NCI-H1417 (cell line): ENCODE measurements around the gene ANKZF1.
"Not testable (repeated sequence)": the region's sequence is repeated elsewhere in the genome, so short reads cannot be mapped to it uniquely, and the experiment has no call there.

Experiments
- DNase-seq, 3 experiments: peaks; one replicate each; lab custom pipeline; 2025; lab: John Stamatoyannopoulos, UW

Gene ANKZF1

DNA sequence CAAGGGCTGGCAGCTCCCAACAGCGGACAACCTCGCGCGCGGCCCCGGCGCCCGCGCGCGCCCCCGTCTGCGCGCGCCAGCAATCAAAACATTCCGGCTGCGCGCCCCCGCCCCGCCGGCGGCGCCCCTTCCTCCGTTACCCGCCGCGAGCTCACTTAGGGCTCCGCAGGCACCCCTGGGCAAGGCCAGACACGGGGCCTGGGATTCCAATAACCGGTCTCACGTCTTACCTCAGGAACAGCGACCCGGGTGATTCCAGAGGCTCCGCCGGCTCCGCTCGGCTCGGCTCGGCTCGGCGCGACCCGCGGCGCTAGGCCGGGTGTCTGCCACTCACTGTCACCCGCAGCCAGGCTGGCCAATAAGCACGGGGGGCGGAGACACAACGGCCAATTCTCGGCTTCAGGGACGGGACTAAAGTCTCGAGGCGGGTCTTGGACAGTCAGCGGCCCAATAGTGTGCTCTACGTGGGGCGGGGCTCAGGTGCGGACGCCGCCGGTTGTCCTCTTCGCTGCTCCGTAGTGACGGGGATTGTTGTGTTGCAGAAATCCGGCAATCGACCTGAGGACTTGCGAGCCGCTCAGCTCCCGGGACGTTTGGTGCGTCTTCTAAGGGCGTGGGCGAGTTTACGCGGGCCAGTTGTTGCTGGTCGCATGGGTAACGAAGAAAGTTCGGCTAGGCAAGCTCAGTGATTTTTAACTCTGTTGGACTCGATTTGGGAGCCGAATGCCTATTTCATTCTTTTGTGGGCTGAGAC, at the start of gene ANKZF1, which contains the start of gene ATG9A:
Gene ANKZF1 (plus strand): TSS at position 502 of the 754 bp plus-strand sequence. CDS start 452 bp downstream, outside the sequence.
Gene ATG9A (minus strand): TSS at position 332 of the 754 bp plus-strand sequence. CDS start 1,612 bp downstream, outside the sequence.
- peak; percentile 95 to 99 (median 98) for DNase-seq

DNA sequence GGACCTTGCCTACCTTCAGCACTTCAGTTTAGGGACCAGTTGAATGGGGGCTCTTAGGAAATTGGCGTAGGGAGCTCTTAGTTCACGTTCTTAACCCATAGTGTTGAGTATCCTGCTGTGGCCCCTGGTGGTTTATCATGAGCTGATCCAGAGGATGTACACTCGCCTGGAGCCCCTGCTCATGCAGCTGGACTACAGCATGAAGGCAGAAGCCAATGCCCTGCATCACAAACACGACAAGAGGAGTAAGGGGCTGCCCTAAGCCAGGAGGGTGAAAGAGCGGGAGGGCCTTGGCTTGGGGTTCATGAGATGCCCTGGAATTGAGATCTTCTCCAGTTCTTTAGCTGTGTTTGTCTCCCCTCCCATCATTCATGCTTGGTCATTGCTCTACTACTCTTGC, 48.6 kb upstream of the ANKZF1 start:
- no peak for DNase-seq

DNA sequence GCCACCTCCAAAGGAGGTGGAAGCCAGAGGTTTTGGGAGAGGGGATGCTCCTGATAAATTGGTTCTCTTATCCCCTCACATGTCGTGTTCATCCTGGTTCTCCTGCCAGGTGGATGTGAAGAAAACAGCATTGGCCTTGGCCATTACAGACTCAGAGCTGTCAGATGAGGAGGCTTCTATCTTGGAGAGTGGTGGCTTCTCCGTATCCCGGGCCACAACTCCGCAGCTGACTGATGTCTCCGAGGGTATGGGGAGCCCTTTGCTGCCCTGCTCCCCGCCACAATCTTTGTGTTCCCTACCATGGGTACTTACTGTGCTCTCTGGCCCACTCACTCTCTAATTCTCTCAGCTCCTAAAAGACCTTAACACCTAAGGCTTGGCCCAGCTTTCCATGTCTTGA, 48.1 kb upstream of the ANKZF1 start:
- DNase-seq: no peak

DNA sequence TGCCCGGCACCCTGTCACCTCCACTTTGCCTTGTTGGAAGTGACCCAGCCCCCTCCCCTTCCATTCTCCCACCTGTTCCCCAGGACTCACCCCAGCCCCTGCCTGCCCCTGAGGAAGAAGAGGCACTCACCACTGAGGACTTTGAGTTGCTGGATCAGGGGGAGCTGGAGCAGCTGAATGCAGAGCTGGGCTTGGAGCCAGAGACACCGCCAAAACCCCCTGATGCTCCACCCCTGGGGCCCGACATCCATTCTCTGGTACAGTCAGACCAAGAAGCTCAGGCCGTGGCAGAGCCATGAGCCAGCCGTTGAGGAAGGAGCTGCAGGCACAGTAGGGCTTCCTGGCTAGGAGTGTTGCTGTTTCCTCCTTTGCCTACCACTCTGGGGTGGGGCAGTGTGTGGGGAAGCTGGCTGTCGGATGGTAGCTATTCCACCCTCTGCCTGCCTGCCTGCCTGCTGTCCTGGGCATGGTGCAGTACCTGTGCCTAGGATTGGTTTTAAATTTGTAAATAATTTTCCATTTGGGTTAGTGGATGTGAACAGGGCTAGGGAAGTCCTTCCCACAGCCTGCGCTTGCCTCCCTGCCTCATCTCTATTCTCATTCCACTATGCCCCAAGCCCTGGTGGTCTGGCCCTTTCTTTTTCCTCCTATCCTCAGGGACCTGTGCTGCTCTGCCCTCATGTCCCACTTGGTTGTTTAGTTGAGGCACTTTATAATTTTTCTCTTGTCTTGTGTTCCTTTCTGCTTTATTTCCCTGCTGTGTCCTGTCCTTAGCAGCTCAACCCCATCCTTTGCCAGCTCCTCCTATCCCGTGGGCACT, 47.1 kb upstream of the ANKZF1 start:
- DNase-seq: no peak

DNA sequence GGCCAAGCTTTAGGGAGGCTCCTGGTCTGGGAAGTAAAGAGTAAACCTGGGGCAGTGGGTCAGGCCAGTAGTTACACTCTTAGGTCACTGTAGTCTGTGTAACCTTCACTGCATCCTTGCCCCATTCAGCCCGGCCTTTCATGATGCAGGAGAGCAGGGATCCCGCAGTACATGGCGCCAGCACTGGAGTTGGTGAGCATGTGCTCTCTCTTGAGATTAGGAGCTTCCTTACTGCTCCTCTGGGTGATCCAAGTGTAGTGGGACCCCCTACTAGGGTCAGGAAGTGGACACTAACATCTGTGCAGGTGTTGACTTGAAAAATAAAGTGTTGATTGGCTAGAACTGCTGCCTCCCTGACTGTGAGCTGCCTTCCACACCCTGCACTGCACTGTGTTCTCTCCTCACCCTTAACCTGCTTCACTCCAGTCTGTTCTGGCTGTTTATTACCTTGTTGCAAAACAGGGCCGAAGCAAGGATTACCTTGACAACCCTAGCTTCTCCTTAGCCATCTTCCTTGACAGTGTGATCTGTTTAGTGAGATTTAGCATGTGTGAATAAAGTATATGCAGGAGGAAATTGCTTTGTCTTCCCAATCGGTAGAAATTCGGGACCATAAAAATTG, 46.3 kb upstream of the ANKZF1 start:
- no peak for DNase-seq

DNA sequence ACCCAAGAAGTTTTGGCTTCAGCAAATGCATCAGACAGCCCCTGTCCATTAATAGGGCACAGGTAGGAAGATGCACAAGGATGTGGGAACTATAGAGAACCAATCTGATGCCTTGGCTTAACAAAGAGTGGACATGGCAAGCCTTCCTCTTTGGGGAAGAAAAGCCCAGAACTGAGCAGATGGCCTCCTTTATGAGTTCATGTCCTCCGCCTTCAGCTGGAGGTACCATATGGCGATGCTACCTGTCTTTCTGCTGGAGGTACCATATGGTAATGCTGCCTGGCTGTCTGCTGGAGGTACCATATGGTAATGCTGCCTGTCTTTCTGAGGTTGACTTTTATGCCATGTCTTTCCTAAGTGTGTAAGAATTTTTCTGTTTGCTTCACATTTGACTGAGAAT, 45.5 kb upstream of the ANKZF1 start:
- no peak for DNase-seq

DNA sequence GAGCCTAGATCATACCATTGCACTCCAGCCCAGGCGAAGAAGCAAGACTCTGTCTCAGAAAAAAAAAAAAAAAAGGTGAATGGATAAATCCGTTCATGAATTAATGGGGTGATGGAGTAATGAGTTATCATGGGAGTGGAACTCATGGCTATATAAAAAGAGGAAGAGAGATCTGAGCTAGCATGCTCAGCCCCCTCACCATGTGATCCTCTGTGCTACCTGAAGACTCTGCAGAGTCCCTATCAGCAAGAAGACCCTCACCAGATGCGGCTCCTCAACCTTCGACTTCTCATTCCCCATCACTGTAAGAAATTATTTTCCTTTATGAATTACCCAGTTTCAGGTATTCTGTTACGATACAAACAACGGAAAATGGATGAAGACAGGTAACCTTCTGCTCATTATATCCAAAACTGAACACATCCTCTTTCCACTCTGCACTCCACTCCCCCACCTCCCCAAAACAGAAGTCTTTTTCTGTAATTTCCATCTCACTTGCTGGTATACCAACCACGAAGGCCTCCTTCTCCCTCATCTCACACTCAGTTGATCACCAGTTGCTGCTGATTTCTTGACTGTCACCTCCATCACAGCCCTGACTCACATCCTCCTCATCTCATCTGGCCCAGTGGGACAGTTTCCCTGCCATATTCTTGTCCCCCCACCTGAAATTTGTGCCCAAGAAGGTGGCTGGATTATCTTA, 42.7 kb upstream of the ANKZF1 start:
- DNase-seq: no peak

DNA sequence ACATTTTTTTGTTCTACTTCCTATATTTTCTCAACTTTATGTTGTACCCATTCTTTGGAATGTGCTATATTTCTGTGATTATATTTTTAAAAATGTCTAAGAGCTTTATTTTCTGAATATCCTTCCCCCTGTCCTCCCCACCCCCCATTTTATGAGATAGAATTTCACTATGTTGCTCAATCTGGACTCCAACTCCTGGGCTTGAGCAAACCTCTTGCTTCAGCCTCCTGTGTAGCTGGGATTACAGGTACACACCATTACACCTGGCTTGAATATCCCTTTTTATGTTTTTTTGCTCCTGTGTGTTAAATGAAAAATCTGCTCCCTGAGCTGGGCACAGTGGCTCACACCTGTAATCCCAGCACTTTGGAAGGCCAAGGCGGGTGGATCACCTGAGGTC, 32.2 kb upstream of the ANKZF1 start:
- no peak for DNase-seq

- no peak for DNase-seq
Measured at GRCh38 chr2:219198974-219199373, 30.6 kb upstream of the ANKZF1 start.

- no peak for DNase-seq
Measured at GRCh38 chr2:219199470-219200211, 30.0 kb upstream of the ANKZF1 start.

- DNase-seq: not testable (repeated sequence)
Measured at GRCh38 chr2:219200502-219201326, 28.9 kb upstream of the ANKZF1 start.

DNA sequence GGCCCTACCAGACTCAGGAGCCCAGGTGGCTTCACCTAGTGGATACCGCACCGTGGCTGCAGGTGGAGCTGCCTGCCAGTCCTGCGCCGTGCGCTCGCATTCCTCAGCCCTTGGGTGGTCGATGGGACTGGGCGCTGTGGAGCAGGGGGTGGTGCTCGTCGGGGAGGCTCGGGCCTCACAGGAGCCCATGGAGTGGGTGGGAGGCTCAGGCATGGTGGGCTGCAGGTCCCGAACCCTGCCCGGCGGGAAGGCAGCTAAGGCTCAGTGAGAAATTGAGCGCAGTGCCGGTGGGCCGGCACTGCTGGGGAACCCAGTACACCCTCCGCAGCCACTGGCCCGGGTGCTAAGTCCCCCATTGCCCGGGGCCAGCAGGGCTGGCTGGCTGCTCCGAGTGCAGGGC, 28.3 kb upstream of the ANKZF1 start:
- DNase-seq: not testable (repeated sequence)

DNA sequence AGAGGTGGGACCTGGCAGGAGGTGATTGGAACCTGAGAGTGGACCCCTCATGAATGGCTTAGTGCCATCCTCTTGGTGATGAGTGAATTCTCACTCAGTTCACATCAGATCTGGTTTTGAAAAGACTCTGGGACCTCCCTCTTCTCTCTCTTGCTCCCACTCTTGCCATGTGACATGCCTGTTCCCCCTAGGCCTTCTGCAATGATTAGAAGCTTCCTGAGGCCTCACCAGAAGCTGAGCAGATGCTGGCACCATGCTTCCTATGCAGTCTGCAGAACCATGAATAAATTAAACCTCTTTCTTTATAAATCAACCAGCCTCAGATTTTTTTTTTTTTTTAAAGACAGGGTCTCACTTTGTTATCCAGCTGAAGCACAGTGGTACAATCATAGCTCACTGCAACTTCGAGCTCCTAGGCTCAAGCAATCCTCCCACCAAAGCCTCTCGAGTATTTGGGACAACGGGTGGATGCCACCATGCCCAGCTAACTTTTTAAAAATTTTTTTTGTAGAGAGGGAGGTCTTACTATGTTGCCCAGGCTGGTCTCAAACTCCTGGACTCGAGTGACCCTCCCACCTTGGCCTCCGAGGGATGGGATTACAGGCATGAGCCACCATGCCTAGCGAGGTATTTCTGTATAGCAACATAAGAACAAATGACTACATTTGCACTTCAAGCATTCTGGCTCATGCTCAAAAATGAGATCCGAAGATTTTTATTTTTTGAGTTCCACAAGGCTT, 25.0 kb upstream of the ANKZF1 start:
- no peak for DNase-seq

DNA sequence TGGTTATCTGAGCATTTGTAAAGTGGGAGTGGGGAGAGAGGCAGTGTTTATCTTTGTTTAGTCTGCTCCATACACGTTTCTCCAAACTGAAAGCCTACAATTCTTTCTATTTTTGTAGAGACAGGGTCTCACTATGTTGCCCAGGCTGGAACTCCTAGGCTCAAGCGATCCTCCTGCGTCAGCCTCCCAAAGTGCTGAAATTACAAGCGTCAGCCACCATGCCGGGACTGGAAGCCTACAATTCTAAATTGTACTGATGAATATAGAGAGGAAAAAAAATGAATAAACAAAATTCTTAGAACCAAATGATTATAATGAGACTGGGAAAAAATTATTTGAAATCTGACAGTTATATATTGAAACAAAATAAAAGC, 24.5 kb upstream of the ANKZF1 start:
- DNase-seq: no peak

DNA sequence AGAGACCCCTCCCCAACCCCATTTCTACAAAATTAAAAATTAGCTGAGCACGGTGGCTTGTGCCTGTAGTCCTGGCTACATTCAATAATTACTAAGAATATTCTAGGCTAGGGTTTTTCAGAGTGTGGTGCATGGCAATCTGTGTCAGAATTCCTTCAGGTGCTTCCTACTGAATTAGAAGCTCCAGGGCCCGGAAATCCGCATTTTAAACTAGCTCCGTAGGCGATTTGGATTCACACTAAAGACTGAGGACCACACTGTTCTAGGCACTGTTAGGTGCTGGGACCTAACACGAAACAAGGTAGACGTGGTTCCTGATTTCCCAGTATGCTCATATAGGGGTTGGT, 23.7 kb upstream of the ANKZF1 start:
- no peak for DNase-seq

GRCh38 chr2:219206328-219207133, 23.1 kb upstream of the ANKZF1 start, which contains the start of gene ZFAND2B:
Gene ZFAND2B, plus strand, starts transcription at chr2:219206782. Its CDS starts 206 bp downstream, at chr2:219206988.
- DNase-seq: peak; percentile 86 to 95 (median 95)

DNA sequence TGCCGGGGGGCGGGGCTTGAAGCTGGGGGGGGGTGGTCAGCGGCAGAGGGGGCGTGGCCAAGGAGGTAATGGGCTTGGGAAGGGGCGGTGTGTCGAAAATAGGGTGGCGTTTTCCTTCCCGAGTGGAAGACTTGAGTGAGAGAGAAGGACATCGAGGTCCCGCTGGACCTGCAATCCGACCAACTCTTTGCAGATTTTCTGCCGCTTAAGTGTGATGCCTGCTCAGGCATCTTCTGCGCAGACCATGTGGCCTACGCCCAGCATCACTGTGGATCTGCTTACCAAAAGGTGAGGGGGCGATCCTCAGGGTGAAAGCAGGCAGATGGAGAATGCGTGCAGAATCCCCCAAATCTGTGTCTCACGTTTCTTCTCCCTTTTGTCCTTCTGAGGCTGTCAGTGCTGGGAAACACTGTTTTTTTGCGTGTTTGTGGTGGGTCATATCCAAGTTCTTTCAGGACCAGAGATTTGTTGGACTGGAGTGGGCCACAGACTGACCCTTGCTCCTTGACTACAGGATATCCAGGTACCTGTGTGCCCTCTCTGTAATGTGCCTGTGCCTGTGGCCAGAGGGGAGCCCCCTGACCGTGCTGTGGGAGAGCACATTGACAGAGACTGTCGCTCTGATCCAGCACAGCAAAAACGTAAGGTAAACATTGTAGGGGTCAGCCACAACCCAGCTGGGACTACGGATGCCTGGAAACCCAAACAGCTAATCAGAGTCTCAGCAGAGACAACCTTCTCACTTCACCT, 22.3 kb upstream of the ANKZF1 start:
- no peak for DNase-seq
